CD4-positive, alpha-beta T cell treated with Interleukin-10 for 1 hour (primary cell): ENCODE results near the gene RBM24.
"Not testable (repeated sequence)": the region's sequence is repeated elsewhere in the genome, so short reads cannot be mapped to it uniquely, and the experiment has no call there.

Experiments used
- DNase-seq: peaks from one replicate; pipeline ENCODE4 v3.0.0-alpha.2; 2020

The RBM24 gene

GRCh38 chr6:17292600-17293133 is 11.5 kb downstream of the RBM24 start:
- DNase-seq: no peak

DNA sequence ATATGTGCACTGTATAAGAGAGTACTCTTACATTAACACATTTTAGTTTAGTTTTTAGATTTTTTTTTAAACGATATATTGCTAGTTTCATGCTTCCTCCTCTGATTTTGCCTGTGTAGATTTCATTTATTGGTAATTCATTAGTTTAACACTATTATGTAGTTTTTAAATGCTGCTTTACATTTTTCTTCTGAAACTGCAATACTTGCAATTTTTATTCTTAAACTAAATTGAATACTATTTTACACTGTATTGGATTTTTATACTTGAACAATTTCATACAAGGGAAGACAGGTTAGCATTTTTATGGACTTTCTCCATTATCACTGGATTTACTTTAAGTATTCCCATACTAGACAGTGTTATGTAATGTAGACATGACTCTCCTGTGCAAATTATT is 12.2 kb downstream of the RBM24 start:
- no peak for DNase-seq

DNA sequence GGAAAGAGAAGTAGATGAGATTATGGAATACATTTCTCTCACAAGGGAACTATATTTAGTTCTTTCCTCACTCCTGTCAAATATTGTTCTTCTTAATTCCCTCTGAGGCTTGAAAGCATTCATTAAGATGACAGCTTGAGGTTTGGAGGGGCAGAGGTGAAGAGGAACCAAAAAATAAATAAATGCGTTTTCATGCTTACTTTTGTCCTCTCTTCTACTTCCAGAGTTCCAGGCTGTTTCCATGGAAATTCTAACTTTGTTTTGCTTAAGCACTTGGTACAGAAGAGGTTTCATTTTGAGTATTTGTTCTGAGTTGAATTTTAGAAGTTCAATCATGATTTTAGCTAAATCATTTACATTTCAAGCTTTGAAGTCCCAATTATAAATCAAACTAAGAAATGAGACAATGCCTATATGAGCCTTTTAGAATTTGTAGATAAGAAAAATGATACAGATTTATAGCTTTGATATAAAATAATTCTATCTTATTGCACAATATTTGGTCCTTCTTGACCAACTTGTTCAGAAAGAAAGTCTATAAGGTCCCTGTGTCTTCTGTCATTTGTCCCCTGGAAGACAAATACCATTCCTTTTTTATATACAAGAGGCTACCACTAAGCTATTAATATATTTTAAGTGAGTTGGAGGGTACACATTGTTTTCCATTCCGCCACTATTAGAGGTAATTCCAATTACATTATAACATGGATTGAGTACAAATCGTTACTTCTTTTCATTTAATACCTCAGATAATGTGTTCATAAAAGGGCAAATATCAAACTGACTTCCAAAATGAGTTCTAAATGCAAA is 16.3 kb downstream of the RBM24 start:
- DNase-seq: no peak

GRCh38 chr6:17298257-17298656 is 17.1 kb downstream of the RBM24 start:
- no peak for DNase-seq

DNA sequence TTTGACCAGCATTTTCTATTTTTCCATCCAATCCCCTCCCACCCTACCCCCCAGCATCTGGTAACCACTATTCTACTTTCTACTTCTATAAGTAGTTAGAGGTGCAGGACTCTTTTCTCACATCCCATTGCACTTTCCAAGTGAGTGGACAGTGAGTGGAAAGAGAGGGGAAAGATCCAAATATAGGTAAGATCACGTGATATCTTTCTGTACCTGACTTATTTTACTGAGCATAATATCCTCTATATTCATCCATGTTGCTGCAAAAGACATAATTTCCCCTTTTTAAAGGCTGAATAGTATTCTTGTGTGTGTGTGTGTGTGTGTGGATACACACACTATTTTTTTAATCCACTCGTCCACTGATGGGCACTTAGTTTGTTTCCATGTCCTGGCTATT is 18.1 kb downstream of the RBM24 start:
- DNase-seq: no peak

GRCh38 chr6:17299750-17300149 is 18.6 kb downstream of the RBM24 start:
- no peak for DNase-seq

GRCh38 chr6:17300637-17301036 is 19.5 kb downstream of the RBM24 start:
- no peak for DNase-seq

DNA sequence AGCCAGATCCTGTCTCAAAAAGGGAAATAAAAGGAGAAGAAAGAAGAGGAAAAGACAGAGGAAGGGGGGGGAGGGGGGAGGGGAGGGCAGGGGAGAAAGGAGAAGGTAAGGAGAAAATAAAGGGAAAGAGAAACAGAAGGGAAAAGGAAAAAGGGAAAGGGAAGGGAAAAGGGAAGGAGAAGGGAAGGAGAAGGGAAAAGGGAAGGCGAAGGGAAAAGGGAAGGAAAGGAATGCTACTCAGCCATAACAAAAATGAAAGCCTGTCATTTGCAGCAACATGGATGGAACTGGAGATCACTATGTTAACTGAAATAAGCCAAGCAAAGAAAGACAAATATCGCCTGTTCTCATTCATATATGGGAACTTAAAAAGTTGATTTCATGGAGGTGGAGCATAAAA is 22.3 kb downstream of the RBM24 start:
- DNase-seq: no peak

GRCh38 chr6:17305219-17306001 is 24.2 kb downstream of the RBM24 start:
- no peak for DNase-seq

DNA sequence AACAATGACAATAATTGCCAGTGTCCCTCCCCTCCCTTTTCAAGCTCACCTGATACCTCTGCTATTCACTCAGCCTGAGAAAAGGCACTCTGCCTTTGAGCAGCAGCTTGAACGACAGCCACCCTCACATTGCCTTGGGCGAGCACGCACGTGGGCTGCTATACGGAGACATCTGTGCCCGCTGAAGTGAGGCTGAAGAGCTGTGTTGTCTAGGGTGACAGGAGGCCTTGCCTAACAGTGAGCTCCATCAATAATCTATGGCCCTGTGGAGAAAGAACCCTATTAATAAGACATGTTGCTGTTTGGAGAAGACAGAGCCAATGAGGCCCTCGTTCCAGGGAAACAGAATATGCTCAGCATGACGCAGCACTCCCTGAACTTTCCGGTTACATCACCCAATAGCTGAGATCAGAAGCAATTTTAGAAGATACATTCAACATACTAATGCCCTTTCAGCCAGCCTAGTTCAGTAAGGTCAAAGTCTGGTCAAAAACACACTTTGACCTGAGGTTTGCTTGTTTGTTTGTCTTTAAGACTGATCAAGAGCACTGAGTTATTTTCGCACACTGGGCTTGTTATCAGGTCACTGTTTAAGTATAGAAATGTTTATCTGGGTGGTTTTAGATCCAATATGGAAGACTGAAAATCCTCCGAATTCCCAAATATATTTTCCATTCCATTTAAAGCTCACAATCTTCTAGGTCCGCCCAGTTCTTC is 30.6 kb downstream of the RBM24 start:
- no peak for DNase-seq

- not testable (repeated sequence) for DNase-seq
Observed at GRCh38 chr6:17313238-17313637, 32.1 kb downstream of the RBM24 start.

DNA sequence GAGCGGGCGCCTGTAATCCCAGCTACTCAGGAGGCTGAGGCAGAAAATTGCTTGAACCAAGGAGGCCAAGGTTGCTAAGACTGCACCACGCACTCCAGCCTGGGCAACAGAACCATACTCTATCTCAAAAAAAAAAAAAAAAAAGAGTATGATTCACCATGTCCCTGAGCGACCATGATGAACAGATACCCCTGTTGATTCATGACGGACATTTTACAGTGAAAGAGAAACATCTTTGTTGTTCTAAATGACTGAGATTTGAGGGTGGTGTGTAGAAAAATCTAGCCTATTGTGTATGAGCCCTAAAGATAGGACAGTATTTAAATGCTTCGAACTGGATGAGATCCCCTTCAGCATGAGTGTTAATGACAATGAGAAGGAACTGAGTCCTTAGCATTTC is 32.8 kb downstream of the RBM24 start:
- DNase-seq: no peak

- no peak for DNase-seq
Observed at GRCh38 chr6:17315262-17315661, 34.1 kb downstream of the RBM24 start.

- no peak for DNase-seq
Observed at GRCh38 chr6:17318435-17319165, 37.4 kb downstream of the RBM24 start.

DNA sequence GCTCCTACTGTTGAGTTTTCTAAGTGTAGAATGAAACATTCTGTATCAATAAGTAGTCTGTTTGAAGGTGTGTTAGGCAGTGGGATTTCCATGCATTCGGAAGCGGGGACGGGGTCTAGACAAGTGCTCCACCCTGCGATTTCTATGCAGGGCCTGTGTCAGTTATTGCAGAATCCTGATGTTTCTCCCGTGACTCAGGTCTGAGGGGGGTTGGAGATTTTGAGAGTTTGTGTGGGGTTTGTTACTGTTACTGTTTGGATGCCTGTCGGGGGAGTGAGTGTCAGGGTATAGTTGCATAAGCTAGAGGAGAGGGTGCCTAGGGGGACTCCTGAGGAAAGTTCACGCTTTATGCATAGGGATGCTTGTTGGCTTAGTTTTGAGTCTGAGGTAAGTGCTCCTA is 39.1 kb downstream of the RBM24 start:
- not testable (repeated sequence) for DNase-seq

DNA sequence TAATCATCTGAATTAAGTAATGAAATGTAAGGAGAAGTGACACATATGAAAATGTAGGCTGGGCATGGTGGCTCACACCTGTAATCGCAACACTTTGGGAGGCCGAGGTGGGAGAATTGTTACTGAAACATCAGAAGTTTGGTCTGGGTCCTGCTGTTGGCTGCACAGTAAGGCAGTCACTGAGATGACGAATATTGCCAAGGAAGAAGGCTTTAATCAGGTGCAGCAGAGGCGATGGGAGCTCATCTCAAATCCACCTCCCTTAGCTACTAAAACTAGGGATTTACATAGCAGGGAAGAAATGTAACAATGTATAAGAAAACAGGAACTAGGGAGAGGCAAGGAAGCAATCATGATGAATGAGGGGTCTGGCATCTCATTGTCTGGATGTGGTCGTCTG is 50.1 kb downstream of the RBM24 start:
- DNase-seq: no peak

GRCh38 chr6:17334265-17334664 is 53.1 kb downstream of the RBM24 start:
- DNase-seq: no peak

DNA sequence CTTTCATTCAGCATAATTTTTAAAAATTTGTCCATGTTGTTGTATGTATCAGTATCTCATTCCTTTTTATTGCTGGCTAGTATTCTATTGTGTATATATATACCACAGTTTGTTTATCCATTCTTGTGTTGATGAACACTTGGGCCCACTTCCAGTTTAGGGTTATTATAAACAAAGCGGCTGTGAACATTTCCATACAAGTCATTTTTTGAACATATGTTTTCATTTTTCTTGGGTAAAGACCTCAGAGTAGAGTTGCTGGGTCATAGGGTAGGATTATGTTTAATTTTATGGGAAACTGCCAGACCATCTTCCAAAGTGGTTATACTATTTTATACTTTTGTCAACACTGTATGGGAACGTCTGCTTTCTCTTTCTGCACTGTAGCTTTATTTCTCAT is 55.3 kb downstream of the RBM24 start:
- no peak for DNase-seq

GRCh38 chr6:17339308-17339670 is 58.1 kb downstream of the RBM24 start:
- no peak for DNase-seq

- DNase-seq: no peak
Observed at GRCh38 chr6:17341117-17341805, 60.1 kb downstream of the RBM24 start.

- DNase-seq: no peak
Observed at GRCh38 chr6:17341891-17342290, 60.7 kb downstream of the RBM24 start.

GRCh38 chr6:17343215-17343614 is 62.1 kb downstream of the RBM24 start:
- DNase-seq: no peak
